HepG2 (cell line): ENCODE measurements around the gene KIF19. TPM values are rescaled to one million over a fixed set of nuclear protein-coding genes. Genes with fewer than 3 reads are reported as not detected.

ENCODE experiments used
- ARID2 ChIP-seq: sonication (generic); formaldehyde crosslinking; IDR thresholded peaks from 2 replicates; pipeline ENCODE4 v1.8.1; 2022; ENCODE audit warnings: mild to moderate bottlenecking, missing genetic modification reagents, borderline replicate concordance
- ATF1 ChIP-seq: IDR thresholded peaks from 2 replicates; pipeline ENCODE4 v1.6.1; 2016; ENCODE audit warnings: mild to moderate bottlenecking, control low read depth
- BRCA1 ChIP-seq: sonication (generic); formaldehyde crosslinking; IDR thresholded peaks from 2 replicates; pipeline ENCODE4 v1.4.0; 2020; ENCODE audit warnings: missing genetic modification reagents
- ETS1 ChIP-seq: sonication (generic); formaldehyde crosslinking; IDR thresholded peaks from 2 replicates; pipeline ENCODE4 v1.4.0; 2020; ENCODE audit warnings: missing genetic modification reagents
- FOSL2 ChIP-seq: sonication (generic); formaldehyde crosslinking; IDR thresholded peaks from 2 replicates; pipeline ENCODE4 v1.4.0; 2020; ENCODE audit warnings: missing genetic modification reagents
- HMG20A ChIP-seq: IDR thresholded peaks from 2 replicates; pipeline ENCODE4 v1.6.1; 2016; ENCODE audit warnings: borderline replicate concordance
- HNF4G ChIP-seq, 2 experiments: sonication (generic) in 1 of 2; formaldehyde crosslinking in 1 of 2; IDR thresholded peaks; 2 replicates each; pipeline versions ENCODE4 v1.4.0 to v1.6.1; 2011 to 2020; ENCODE audit warnings: borderline replicate concordance in 2 of 2, low read depth in 2 of 2, mild to moderate bottlenecking in 2 of 2, low read length in 1 of 2, missing genetic modification reagents in 1 of 2, moderate library complexity in 1 of 2
- HOXA3 ChIP-seq: sonication (generic); formaldehyde crosslinking; IDR thresholded peaks from 2 replicates; pipeline ENCODE4 v1.5.0; 2020; ENCODE audit warnings: missing genetic modification reagents
- HOXA5 ChIP-seq: sonication (generic); formaldehyde crosslinking; IDR thresholded peaks from 2 replicates; pipeline ENCODE4 v1.4.0; 2020; ENCODE audit warnings: missing genetic modification reagents
- NCOA5 ChIP-seq: sonication (generic); formaldehyde crosslinking; IDR thresholded peaks from 2 replicates; pipeline ENCODE4 v1.4.0; 2020; ENCODE audit warnings: missing genetic modification reagents
- NFE2L2 ChIP-seq: fragments of 150-350 bp; IDR thresholded peaks from 2 replicates; pipeline ENCODE4 v1.6.1; 2014; ENCODE audit warnings: low read length
- POLR2G ChIP-seq: fragments of 200-400 bp; formaldehyde crosslinking; IDR thresholded peaks from 2 replicates; pipeline ENCODE4 v1.6.1; 2018; ENCODE audit warnings: mild to moderate bottlenecking, low read depth, low read length, moderate library complexity
- RFX3 ChIP-seq: IDR thresholded peaks from 2 replicates; pipeline ENCODE4 v1.6.1; 2016; ENCODE audit warnings: missing biosample characterization, missing genetic modification reagents
- SETDB1 ChIP-seq: sonication (generic); formaldehyde crosslinking; IDR thresholded peaks from 2 replicates; pipeline ENCODE4 v1.5.1; 2020; ENCODE audit warnings: missing genetic modification reagents, mild to moderate bottlenecking, borderline replicate concordance
- TBP ChIP-seq: sonication (generic); formaldehyde crosslinking; IDR thresholded peaks from 2 replicates; pipeline ENCODE4 v1.5.0; 2020; ENCODE audit warnings: missing genetic modification reagents
- TRIM24 ChIP-seq: sonication (generic); formaldehyde crosslinking; IDR thresholded peaks from 2 replicates; pipeline ENCODE4 v1.8.0; 2022; ENCODE audit warnings: mild to moderate bottlenecking, missing genetic modification reagents
- ZBTB46 ChIP-seq: sonication (generic); formaldehyde crosslinking; IDR thresholded peaks from 2 replicates; pipeline ENCODE4 v1.4.0; 2020; ENCODE audit warnings: mild to moderate bottlenecking, missing genetic modification reagents, borderline replicate concordance
- ZEB1 ChIP-seq: IDR thresholded peaks from 2 replicates; pipeline ENCODE4 v1.6.1; 2012; ENCODE audit warnings: mild to moderate bottlenecking, low read depth, inconsistent platforms; ENCODE audit not compliant: insufficient replicate concordance
- ZFP41 ChIP-seq: sonication (generic); formaldehyde crosslinking; IDR thresholded peaks from 2 replicates; pipeline ENCODE4 v1.4.0; 2020; ENCODE audit warnings: mild to moderate bottlenecking, missing genetic modification reagents, borderline replicate concordance
- ZKSCAN1 ChIP-seq: fragments of 150-350 bp; IDR thresholded peaks from 2 replicates; pipeline ENCODE4 v1.6.1; 2014; ENCODE audit warnings: low read length
- ZNF180 ChIP-seq: sonication (generic); formaldehyde crosslinking; IDR thresholded peaks from 2 replicates; pipeline ENCODE4 v1.4.0; 2020; ENCODE audit warnings: low read depth, missing genetic modification reagents, borderline replicate concordance
- ZNF280D ChIP-seq: sonication (generic); formaldehyde crosslinking; IDR thresholded peaks from 2 replicates; pipeline ENCODE4 v1.5.1; 2020; ENCODE audit warnings: mild to moderate bottlenecking, missing genetic modification reagents
- ZNF317 ChIP-seq: sonication (generic); formaldehyde crosslinking; IDR thresholded peaks from 2 replicates; pipeline ENCODE4 v1.5.0; 2020; ENCODE audit warnings: mild to moderate bottlenecking, missing genetic modification reagents
- ZNF331 ChIP-seq: sonication (generic); formaldehyde crosslinking; IDR thresholded peaks from 2 replicates; pipeline ENCODE4 v1.4.0; 2020; ENCODE audit warnings: missing genetic modification reagents
- ZNF382 ChIP-seq: sonication (generic); formaldehyde crosslinking; IDR thresholded peaks from 2 replicates; pipeline ENCODE4 v1.5.0; 2020; ENCODE audit warnings: missing genetic modification reagents, mild to moderate bottlenecking, borderline replicate concordance
- ZNF614 ChIP-seq: IDR thresholded peaks from 2 replicates; pipeline ENCODE4 v1.6.1; 2018; ENCODE audit warnings: missing biosample characterization, missing genetic modification reagents, inconsistent platforms, borderline replicate concordance
- ZNF644 ChIP-seq: IDR thresholded peaks from 2 replicates; pipeline ENCODE4 v1.6.1; 2016; ENCODE audit warnings: low read depth
- ZNF841 ChIP-seq: sonication (generic); formaldehyde crosslinking; IDR thresholded peaks from 2 replicates; pipeline ENCODE4 v1.8.1; 2023; ENCODE audit warnings: missing genetic modification reagents, borderline replicate concordance
- polyA plus RNA-seq, 8 experiments: library from polyadenylated mRNA; depleted of rRNA in 3 of 8; stranded (reverse) in 7 of 8; unstranded in 1 of 8; fragments of >200 nt; fragmentation: Illumina TruSeq in 4 of 8; extraction: Trizol in 4 of 8; gene quantifications; 2 replicates each; pipeline versions ENCODE4 v1.2.1 to v1.2.3, GENCODE V29; 2011 to 2016; ENCODE audit warnings: low read depth in 4 of 8, missing spikeins in 1 of 8, mixed read lengths in 1 of 8; ENCODE audit not compliant: insufficient read depth in 1 of 8
- total RNA-seq, 5 experiments: library from RNA; depleted of rRNA; stranded (reverse); fragments of >200 nt; fragmentation: Illumina TruSeq; extraction: Trizol; gene quantifications; 2 replicates each; pipeline ENCODE4 v1.2.3, GENCODE V29; 2016; ENCODE audit warnings: low read depth in 1 of 5

KIF19 gene
- total and polyA plus RNA-seq, 2 of the 13 experiments (the other 11 are each of a cell fraction or from before 2014, with no cell fraction given): not detected

- TF ChIP-seq HNF4G (IDR thresholded peaks at IDR 0.05; ENCODE audit: borderline replicate concordance, low read depth, low read length) (no peak), HNF4G (CRISPR knock-in tag; IDR thresholded peaks at IDR 0.05; ENCODE audit: borderline replicate concordance, low read depth) (no peak), ATF1 (CRISPR knock-in tag) (no peak), ZNF841 (CRISPR knock-in tag) (no peak), FOSL2 (CRISPR knock-in tag) (0 out of 2 replicates have a peak, but pooled peaks have one; percentile 20), ZNF180 (CRISPR knock-in tag) (no peak), POLR2G (no peak), RFX3 (CRISPR knock-in tag) (no peak), ETS1 (no peak), ARID2 (CRISPR knock-in tag) (no peak), BRCA1 (CRISPR knock-in tag) (no peak), TRIM24 (CRISPR knock-in tag) (no peak), ZBTB46 (no peak), HOXA5 (CRISPR knock-in tag) (no peak), ZEB1 (no peak), ZKSCAN1 (no peak; the same call in 1 of the 2 replicates), ZNF280D (CRISPR knock-in tag) (no peak), ZNF614 (CRISPR knock-in tag) (0 out of 2 replicates have a peak, but pooled peaks have one; percentile 35), ZFP41 (CRISPR knock-in tag) (no peak), TBP (CRISPR knock-in tag) (no peak), SETDB1 (no peak), ZNF331 (0 out of 2 replicates have a peak, but pooled peaks have one; percentile 48), ZNF317 (no peak), NFE2L2 (no peak), HOXA3 (CRISPR knock-in tag) (peak; percentile 42; the same call in 1 of the 2 replicates), NCOA5 (CRISPR knock-in tag) (no peak), ZNF644 (CRISPR knock-in tag) (no peak), ZNF382 (no peak), HMG20A (CRISPR knock-in tag) (no peak)
These were observed 28.1 kb downstream of the KIF19 start (continued) for GRCh38 chr17:74354123-74354522.
